Karpas-422 (cell line): Measurements from ENCODE around the gene RHOV. TPM values are rescaled to one million over a fixed set of nuclear protein-coding genes. Genes with fewer than 3 reads are reported as not detected.

ENCODE experiments used
- DNase-seq: peaks from one replicate; pipeline ENCODE4 v3.0.0-alpha.2; 2015
- H2AFZ ChIP-seq: fragments of 200-600 bp; sonication (generic); 2 replicates; pipeline ENCODE4 v1.6.1; 2014; ENCODE audit warnings: antibody characterized with exemption, low read length, mixed read lengths
- H3K27ac ChIP-seq: fragments of 200-600 bp; sonication (generic); 2 replicates; pipeline ENCODE4 v1.5.1; 2014; ENCODE audit warnings: mild to moderate bottlenecking, low read length, moderate library complexity
- H3K27me3 ChIP-seq: fragments of 200-600 bp; sonication (generic); 2 replicates; pipeline ENCODE4 v1.6.1; 2014; ENCODE audit warnings: low read length, mixed read lengths
- H3K36me3 ChIP-seq: fragments of 200-600 bp; sonication (generic); 2 replicates; pipeline ENCODE4 v1.6.1; 2014; ENCODE audit warnings: low read length, mixed read lengths; ENCODE audit not compliant: insufficient read depth
- H3K4me1 ChIP-seq: fragments of 200-600 bp; sonication (generic); 2 replicates; pipeline ENCODE4 v1.6.1; 2014; ENCODE audit warnings: mild to moderate bottlenecking, low read length, mixed read lengths
- H3K4me2 ChIP-seq: fragments of 200-600 bp; sonication (generic); 2 replicates; pipeline ENCODE4 v1.6.1; 2014; ENCODE audit warnings: low read length, low read depth, mild to moderate bottlenecking; ENCODE audit not compliant: poor library complexity, severe bottlenecking
- H3K4me3 ChIP-seq: fragments of 200-600 bp; sonication (generic); 2 replicates; pipeline ENCODE4 v1.5.1; 2014; ENCODE audit warnings: mild to moderate bottlenecking, antibody characterized with exemption, low read length, mixed read lengths
- H3K79me2 ChIP-seq: fragments of 200-600 bp; sonication (generic); 2 replicates; pipeline ENCODE4 v1.6.1; 2014; ENCODE audit warnings: mild to moderate bottlenecking, low read length, mixed read lengths
- H3K9ac ChIP-seq: fragments of 200-600 bp; sonication (generic); 2 replicates; pipeline ENCODE4 v1.6.0; 2014; ENCODE audit warnings: low read length
- H3K9me2 ChIP-seq: fragments of 200-600 bp; sonication (generic), shearing (Covaris generic); replicated peaks from 2 replicates; pipeline ENCODE4 v1.6.0; 2014; ENCODE audit warnings: mild to moderate bottlenecking, low read length, moderate library complexity; ENCODE audit not compliant: insufficient read depth
- H3K9me3 ChIP-seq: fragments of 300-700, 200-600 bp; sonication (generic); 2 replicates; pipeline ENCODE4 v1.6.1; 2014; ENCODE audit warnings: low read length, mixed read lengths
- H4K20me1 ChIP-seq: fragments of 200-600 bp; sonication (generic); 2 replicates; pipeline ENCODE4 v1.6.1; 2014; ENCODE audit warnings: mild to moderate bottlenecking, antibody characterized with exemption, low read length, low read depth; ENCODE audit not compliant: insufficient read depth
- total RNA-seq: library from RNA; depleted of rRNA; stranded (reverse); fragments of >200 nt; shearing (Covaris generic); gene quantifications from 2 replicates; pipeline ENCODE4 v1.2.3, GENCODE V29; 2014; ENCODE audit warnings: low replicate concordance

RHOV gene
- total RNA-seq, 1 experiment from 2014 or later, result not detected

DNA sequence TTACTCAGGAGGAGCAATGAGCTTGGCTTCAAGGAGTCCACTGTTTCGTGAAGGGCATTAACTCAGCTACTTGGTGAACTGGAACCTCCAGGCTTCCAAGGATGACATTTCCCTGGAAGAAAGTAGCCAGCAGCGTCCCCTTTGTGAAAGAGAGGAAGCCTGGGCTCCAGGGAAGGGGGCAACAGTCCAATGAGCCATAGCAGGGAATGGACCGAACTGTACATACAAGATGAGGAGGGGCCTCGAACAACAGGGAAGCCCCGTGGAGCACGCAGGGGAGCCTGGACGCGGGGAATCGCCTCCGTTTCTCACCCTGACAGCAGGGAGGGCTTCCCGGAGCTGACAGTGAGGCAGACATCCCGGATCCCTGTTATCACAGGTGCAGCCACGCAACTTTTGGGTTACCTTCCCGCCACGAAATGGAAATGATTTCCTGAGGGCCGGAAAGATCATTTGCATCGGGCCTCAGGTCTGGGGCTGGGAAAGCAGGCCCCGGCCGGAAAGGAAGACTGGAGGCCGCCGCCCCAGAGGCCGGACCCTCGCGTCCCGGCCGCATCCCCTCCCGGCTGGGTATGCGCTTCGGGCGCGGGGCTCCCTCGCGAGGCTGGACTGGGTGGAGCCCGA, 30.7 kb downstream of the RHOV start:
- Histone ChIP-seq H2AFZ (no peak overlapping the region), H3K9me3 (no peaks in the 10 kb centered on the region), H3K4me1 (peaks cover 27% of the 10 kb centered on the region), H3K27ac (no peak overlapping the region), H3K9ac (peak overlapping the region; percentile 29; the same call in 1 of the 2 replicates), H4K20me1 (no peaks in the 10 kb centered on the region), H3K27me3 (no peaks in the 10 kb centered on the region), H3K79me2 (no peaks in the 10 kb centered on the region), H3K36me3 (no peaks in the 10 kb centered on the region), H3K4me2 (peak overlapping the region; percentile 64), H3K9me2 (no peaks in the 10 kb centered on the region), H3K4me3 (peak overlapping the region; percentile 58; the same call in 1 of the 2 replicates)
- no peak for DNase-seq

DNA sequence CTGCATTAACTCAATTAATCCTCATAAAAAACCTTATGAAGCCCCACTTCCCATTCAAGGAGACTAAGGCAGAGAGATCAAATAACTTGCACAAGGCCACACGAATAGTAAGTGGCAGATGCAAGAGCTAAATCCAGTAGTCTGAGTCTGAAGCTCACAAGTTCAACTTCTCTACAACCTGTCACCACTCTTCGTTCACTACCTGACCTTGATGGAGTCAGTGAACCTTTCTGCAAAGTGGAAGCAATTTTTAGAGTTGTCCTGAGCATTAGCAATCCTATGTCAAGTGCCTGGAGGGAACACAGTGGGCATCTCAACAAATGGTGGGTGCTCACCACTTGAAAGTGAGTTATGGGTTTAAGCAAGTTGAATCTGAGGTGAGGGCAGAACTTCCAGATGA, 32.3 kb downstream of the RHOV start:
- no peaks in the 10 kb centered on the region for H3K36me3 ChIP-seq
- peaks cover 16% of the 10 kb centered on the region for H3K4me1 ChIP-seq
- no peak overlapping the region for H2AFZ ChIP-seq
- no peaks in the 10 kb centered on the region for H3K27me3 ChIP-seq
- no peaks in the 10 kb centered on the region for H4K20me1 ChIP-seq
- no peaks in the 10 kb centered on the region for H3K79me2 ChIP-seq
- H3K9ac ChIP-seq, result no peak overlapping the region
- no peaks in the 10 kb centered on the region for H3K9me2 ChIP-seq
- no peak overlapping the region for H3K4me2 ChIP-seq
- no peak overlapping the region for H3K4me3 ChIP-seq
- no peak overlapping the region for H3K27ac ChIP-seq
- H3K9me3 ChIP-seq, result no peaks in the 10 kb centered on the region
- no peak for DNase-seq

DNA sequence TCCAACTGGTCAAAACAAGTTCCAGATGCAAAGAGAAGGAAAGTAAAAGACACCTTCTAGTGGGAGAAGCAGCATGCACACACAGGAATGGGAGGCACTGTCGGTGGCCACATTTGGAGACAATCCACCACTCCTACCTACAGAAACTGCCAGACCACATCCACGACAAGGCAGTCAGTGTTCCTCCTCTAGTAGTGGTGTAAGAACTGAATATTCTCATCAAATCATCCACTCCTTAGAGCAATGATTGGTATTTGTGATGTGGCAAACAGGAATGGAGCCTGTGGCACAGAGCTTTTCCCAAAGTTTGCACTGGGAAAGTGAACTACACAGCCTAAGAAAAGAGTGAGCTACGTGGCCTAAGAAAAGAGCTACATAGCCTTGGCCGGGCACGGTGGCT, 35.3 kb downstream of the RHOV start:
- no peaks in the 10 kb centered on the region for H3K36me3 ChIP-seq
- DNase-seq, result no peak
- H3K9me3 ChIP-seq, result no peaks in the 10 kb centered on the region
- H3K4me1 ChIP-seq, result peaks cover 4% of the 10 kb centered on the region
- H3K9ac ChIP-seq, result no peak overlapping the region
- no peaks in the 10 kb centered on the region for H4K20me1 ChIP-seq
- H2AFZ ChIP-seq, result no peak overlapping the region
- H3K9me2 ChIP-seq, result no peaks in the 10 kb centered on the region
- no peak overlapping the region for H3K27ac ChIP-seq
- H3K4me3 ChIP-seq, result no peak overlapping the region
- no peaks in the 10 kb centered on the region for H3K79me2 ChIP-seq
- no peak overlapping the region for H3K4me2 ChIP-seq
- H3K27me3 ChIP-seq, result no peaks in the 10 kb centered on the region

DNA sequence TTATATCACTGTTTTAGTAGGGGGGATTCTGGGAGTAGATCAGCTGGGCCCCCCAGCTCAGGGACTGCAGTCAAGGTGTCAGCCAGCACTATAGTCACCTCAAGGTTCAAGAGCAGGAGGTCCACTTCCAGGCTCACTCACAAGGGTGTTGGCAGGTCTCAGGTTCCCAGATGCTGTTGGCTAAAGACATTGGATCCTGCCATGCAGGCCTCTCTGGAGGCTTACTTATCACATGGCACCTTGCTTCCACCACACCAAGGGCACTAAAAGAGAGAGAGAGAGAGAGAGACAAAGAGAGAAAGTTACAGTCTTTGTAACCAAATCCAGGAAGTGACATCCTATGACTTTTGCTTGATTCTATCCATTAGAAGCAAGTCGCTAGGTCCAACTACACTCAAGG, 38.0 kb downstream of the RHOV start:
- Histone ChIP-seq H3K36me3 (no peaks in the 10 kb centered on the region), H3K79me2 (no peaks in the 10 kb centered on the region), H3K27me3 (no peaks in the 10 kb centered on the region), H4K20me1 (no peaks in the 10 kb centered on the region), H3K4me3 (no peak overlapping the region), H3K27ac (no peak overlapping the region), H2AFZ (no peak overlapping the region), H3K9me2 (no peaks in the 10 kb centered on the region), H3K9ac (no peak overlapping the region), H3K4me1 (no peaks in the 10 kb centered on the region), H3K9me3 (no peaks in the 10 kb centered on the region), H3K4me2 (no peak overlapping the region)
- DNase-seq, result no peak

DNA sequence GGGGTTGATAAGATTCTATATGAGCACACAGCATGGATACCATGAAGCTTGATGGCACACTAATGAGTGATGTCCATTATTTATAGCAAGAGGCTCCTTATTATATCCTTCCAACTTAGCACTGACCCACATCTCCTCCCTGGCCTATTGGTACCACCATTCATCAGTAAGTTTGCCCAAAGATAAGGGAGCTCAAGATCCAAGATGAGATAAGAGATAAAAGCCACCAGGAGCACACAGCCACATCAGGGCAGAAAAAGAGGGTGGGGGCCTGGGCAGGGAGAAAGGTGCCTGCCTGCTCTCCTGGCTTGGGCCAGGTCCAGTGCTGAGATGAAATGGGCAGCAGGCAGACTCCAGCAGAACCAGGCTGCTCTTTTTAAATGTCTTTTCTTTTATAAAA, 41.1 kb downstream of the RHOV start:
- Histone ChIP-seq H3K36me3 (no peaks in the 10 kb centered on the region), H3K4me2 (no peak overlapping the region), H3K9ac (no peak overlapping the region), H3K4me3 (no peak overlapping the region), H3K4me1 (peaks cover 4% of the 10 kb centered on the region; the same call in 1 of the 2 replicates), H4K20me1 (no peaks in the 10 kb centered on the region), H3K27me3 (no peaks in the 10 kb centered on the region), H3K9me2 (no peaks in the 10 kb centered on the region), H3K79me2 (no peaks in the 10 kb centered on the region), H2AFZ (no peak overlapping the region), H3K9me3 (no peaks in the 10 kb centered on the region), H3K27ac (no peak overlapping the region)
- DNase-seq, result no peak

DNA sequence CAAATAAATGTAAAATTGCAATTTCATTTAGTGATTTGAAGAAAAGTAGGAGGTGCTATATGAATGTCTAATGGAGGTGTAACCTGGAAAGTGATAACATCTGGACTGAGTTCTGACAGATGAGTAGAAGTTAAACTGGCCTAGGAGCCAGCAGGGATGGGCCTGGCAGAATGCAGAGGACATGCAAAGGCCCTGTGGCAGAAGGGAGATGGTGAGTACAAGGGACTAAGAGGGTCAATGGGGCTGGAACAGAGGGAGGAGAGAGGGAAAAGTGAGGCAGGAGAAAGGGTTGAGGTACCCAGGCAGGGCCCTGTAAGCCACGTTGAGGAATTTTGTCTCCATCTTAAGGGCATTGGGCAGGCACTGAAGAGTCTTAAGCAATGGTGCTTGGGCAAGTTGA, 42.2 kb downstream of the RHOV start:
- no peaks in the 10 kb centered on the region for H3K36me3 ChIP-seq
- no peak for DNase-seq
- H3K4me2 ChIP-seq, result no peak overlapping the region
- H3K9me2 ChIP-seq, result no peaks in the 10 kb centered on the region
- H3K27ac ChIP-seq, result no peak overlapping the region
- H4K20me1 ChIP-seq, result no peaks in the 10 kb centered on the region
- H3K79me2 ChIP-seq, result no peaks in the 10 kb centered on the region
- H3K4me1 ChIP-seq, result peaks cover 4% of the 10 kb centered on the region; the same call in 1 of the 2 replicates
- no peak overlapping the region for H3K4me3 ChIP-seq
- H2AFZ ChIP-seq, result no peak overlapping the region
- H3K9me3 ChIP-seq, result no peaks in the 10 kb centered on the region
- H3K9ac ChIP-seq, result no peak overlapping the region
- H3K27me3 ChIP-seq, result no peaks in the 10 kb centered on the region

DNA sequence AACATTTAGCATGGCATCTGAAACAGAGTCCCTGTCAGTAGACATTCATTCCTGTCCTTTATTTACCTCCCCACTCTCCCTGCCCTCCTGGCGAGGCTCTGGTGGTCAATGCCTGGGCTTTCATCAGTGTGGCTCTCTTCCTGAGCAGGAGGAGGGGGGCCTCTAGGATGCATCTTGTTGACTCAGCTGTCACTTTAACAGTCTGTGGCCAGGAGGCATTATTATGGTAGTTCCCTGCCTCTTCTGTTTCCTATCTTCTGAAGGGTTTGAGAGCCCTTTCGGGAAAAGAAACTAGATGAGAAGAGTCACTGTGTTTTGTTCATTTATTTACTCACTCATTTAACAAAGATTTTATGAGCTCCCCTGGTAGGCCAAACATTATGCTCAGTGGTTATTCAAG, 43.1 kb downstream of the RHOV start:
- no peaks in the 10 kb centered on the region for H3K36me3 ChIP-seq

DNA sequence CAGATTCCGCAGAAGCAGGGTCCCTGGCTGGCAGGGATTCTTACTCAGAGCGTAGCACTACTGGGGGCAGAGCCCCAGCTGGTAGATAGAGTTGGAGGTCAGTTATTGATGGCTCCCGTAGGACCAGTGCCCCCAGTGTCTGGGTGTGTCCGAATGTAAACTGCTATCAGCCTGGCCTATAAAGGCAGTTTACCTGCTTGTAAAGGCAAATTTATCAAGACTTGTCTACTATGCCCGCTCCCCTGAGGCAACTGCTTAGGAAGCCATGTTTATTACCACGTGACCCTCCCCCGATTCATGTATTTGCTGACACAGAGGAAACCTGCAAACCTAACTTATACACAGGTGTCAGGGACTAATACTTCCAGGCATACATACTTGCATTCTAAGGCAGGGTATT, 44.9 kb downstream of the RHOV start:
- Histone ChIP-seq H4K20me1 (no peaks in the 10 kb centered on the region), H3K27me3 (no peaks in the 10 kb centered on the region), H3K9ac (no peak overlapping the region), H3K9me2 (no peaks in the 10 kb centered on the region), H3K4me2 (peak overlapping the region; percentile 30), H2AFZ (peak overlapping the region; percentile 51; the same call in 1 of the 2 replicates), H3K9me3 (no peaks in the 10 kb centered on the region), H3K79me2 (no peaks in the 10 kb centered on the region), H3K4me1 (peaks cover 4% of the 10 kb centered on the region; the same call in 1 of the 2 replicates), H3K4me3 (no peak overlapping the region), H3K27ac (no peak overlapping the region), H3K36me3 (no peaks in the 10 kb centered on the region)
- DNase-seq, result peak; percentile 63

More for the DNA sequence above, 43.1 kb downstream of the RHOV start:
- H3K4me3 ChIP-seq, result no peak overlapping the region
- H4K20me1 ChIP-seq, result no peaks in the 10 kb centered on the region
- H3K27me3 ChIP-seq, result no peaks in the 10 kb centered on the region
- 0 out of 2 replicates have a peak overlapping the region, but pooled peaks have one; percentile 1 for H2AFZ ChIP-seq
- H3K27ac ChIP-seq, result no peak overlapping the region
- H3K9ac ChIP-seq, result no peak overlapping the region
- DNase-seq, result no peak
- H3K4me2 ChIP-seq, result no peak overlapping the region
- no peaks in the 10 kb centered on the region for H3K9me3 ChIP-seq
- no peaks in the 10 kb centered on the region for H3K9me2 ChIP-seq
- peaks cover 4% of the 10 kb centered on the region; the same call in 1 of the 2 replicates for H3K4me1 ChIP-seq
- no peaks in the 10 kb centered on the region for H3K79me2 ChIP-seq
